HCT116 (cell line): ENCODE data around the gene FAM98B. TPM values are rescaled to one million over a fixed set of nuclear protein-coding genes. Genes with fewer than 3 reads are reported as not detected.

Source experiments
- ATAC-seq: fragments of 200-7000 bp; cut with Tn5 transposase; 2 replicates; pipeline ENCODE4 v1.9.1; 2020; ENCODE audit warnings: mild to moderate bottlenecking, moderate library complexity
- BruUV-seq: library from RNA; stranded (reverse); fragments of 400-500 nt; replicated peaks from 2 replicates; lab custom pipeline; 2021; lab: Mats Ljungman, UMichigan
- CTCF ChIA-PET: fragments of 300-600 bp; sonication (Branson Sonifier 250); formaldehyde crosslinking; loops from one replicate; lab custom pipeline; 2021; ENCODE audit warnings: antibody characterized with exemption; lab: Charles Lee
- POLR2A ChIA-PET: fragments of 300-600, 350-600 bp; sonication (Branson Sonifier 250); formaldehyde crosslinking; loops from one replicate; lab custom pipeline; 2021; ENCODE audit warnings: antibody characterized with exemption; lab: Charles Lee
- RAD21 ChIA-PET, 2 experiments: fragments of 300-600 bp; sonication (Branson Sonifier 250); formaldehyde crosslinking; loops; one replicate each; lab custom pipeline; 2023; ENCODE audit warnings: low total read pairs in 2 of 2; ENCODE audit not compliant: uncharacterized antibody in 2 of 2, unreplicated experiment in 2 of 2, low non-redundant PET in 1 of 2; lab: Charles Lee
- DNase-seq: peaks from one replicate; pipeline ENCODE4 v3.0.0-alpha.2; 2010; ENCODE audit warnings: low read depth, low spot score
- H2AFZ ChIP-seq: fragments of 200-600 bp; shearing (Covaris generic), sonication (generic); 2 replicates; pipeline ENCODE4 v1.6.1; 2017; ENCODE audit warnings: low read depth, mixed run types, mixed read lengths, antibody characterized with exemption, low read length; ENCODE audit not compliant: poor library complexity, severe bottlenecking
- H3K27ac ChIP-seq: 2 replicates; pipeline ENCODE4 v1.5.1; 2012; ENCODE audit warnings: low read depth, low read length
- H3K27me3 ChIP-seq: fragments of 200-600 bp; sonication (generic); 2 replicates; pipeline ENCODE4 v1.6.1; 2016; ENCODE audit warnings: mixed run types, low read length, mixed read lengths; ENCODE audit not compliant: insufficient read depth
- H3K36me3 ChIP-seq, 2 experiments: fragments of 200-500 bp in 1 of 2; fragments of 200-600 bp in 1 of 2; sonication (Bioruptor generic) in 1 of 2; sonication (generic) in 1 of 2; 2 replicates each; pipeline versions ENCODE4 v1.5.1 to v1.6.1; 2014 to 2016; ENCODE audit warnings: low read length in 2 of 2, inconsistent platforms in 1 of 2, mixed read lengths in 1 of 2, mixed run types in 1 of 2; ENCODE audit not compliant: insufficient read depth in 2 of 2, control insufficient read depth in 1 of 2
- H3K4me1 ChIP-seq, 2 experiments: fragments of 200-600 bp in 1 of 2; sonication (generic) in 1 of 2; 2 replicates each; pipeline versions ENCODE4 v1.5.1 to v1.6.1; 2012 to 2017; ENCODE audit warnings: low read length in 2 of 2, inconsistent platforms in 1 of 2, mild to moderate bottlenecking in 1 of 2, mixed read lengths in 1 of 2, mixed run types in 1 of 2, moderate library complexity in 1 of 2; ENCODE audit not compliant: insufficient read depth in 2 of 2, control insufficient read depth in 1 of 2
- H3K4me2 ChIP-seq: fragments of 200-600 bp; sonication (generic); 2 replicates; pipeline ENCODE4 v1.6.1; 2017; ENCODE audit warnings: mixed run types, low read length, mixed read lengths
- H3K4me3 ChIP-seq, 2 experiments: fragments of 200-600 bp in 1 of 2; sonication (generic) in 1 of 2; replicated peaks in 1 of 2; 2 replicates each; pipeline ENCODE4 v1.5.1; 2011 to 2016; ENCODE audit warnings: low read length in 2 of 2, control low read depth in 1 of 2, low read depth in 1 of 2, mild to moderate bottlenecking in 1 of 2, mixed read lengths in 1 of 2, mixed run types in 1 of 2
- H3K79me2 ChIP-seq: fragments of 200-600 bp; sonication (generic); 2 replicates; pipeline ENCODE4 v1.6.1; 2017; ENCODE audit warnings: mild to moderate bottlenecking, mixed run types, low read length, moderate library complexity, mixed read lengths; ENCODE audit not compliant: insufficient read depth
- H3K9ac ChIP-seq: fragments of 200-600 bp; sonication (generic); 2 replicates; pipeline ENCODE4 v1.6.1; 2016; ENCODE audit warnings: low read length, mixed read lengths
- H3K9me2 ChIP-seq: fragments of 200-600 bp; sonication (generic), shearing (Covaris generic); 2 replicates; pipeline ENCODE4 v1.6.1; 2017; ENCODE audit warnings: mixed run types, mild to moderate bottlenecking, moderate library complexity; ENCODE audit not compliant: insufficient read depth
- H3K9me3 ChIP-seq, 2 experiments: fragments of 200-500 bp in 1 of 2; fragments of 200-600 bp in 1 of 2; sonication (Bioruptor generic) in 1 of 2; sonication (generic) in 1 of 2; 2 replicates each; pipeline ENCODE4 v1.6.1; 2014 to 2017; ENCODE audit warnings: low read length in 2 of 2, mixed read lengths in 2 of 2, inconsistent platforms in 1 of 2, low read depth in 1 of 2, mild to moderate bottlenecking in 1 of 2, mixed run types in 1 of 2, moderate library complexity in 1 of 2; ENCODE audit not compliant: control insufficient read depth in 1 of 2, insufficient read depth in 1 of 2
- H4K20me1 ChIP-seq: fragments of 200-600 bp; sonication (generic), shearing (Covaris generic); 2 replicates; pipeline ENCODE4 v1.6.1; 2017; ENCODE audit warnings: mixed run types, mild to moderate bottlenecking, moderate library complexity; ENCODE audit not compliant: insufficient read depth
- CBX3 ChIP-seq: IDR thresholded peaks from 2 replicates; pipeline ENCODE4 v1.6.1; 2012; ENCODE audit warnings: low read depth
- CEBPB ChIP-seq: IDR thresholded peaks from 2 replicates; pipeline ENCODE4 v1.6.1; 2012; ENCODE audit warnings: low read depth
- EZH2 ChIP-seq: fragments of 200-600 bp; sonication (generic); IDR thresholded peaks from 2 replicates; pipeline ENCODE4 v1.6.1; 2017; ENCODE audit warnings: antibody characterized with exemption, mixed run types
- EZH2phosphoT487 ChIP-seq: fragments of 200-600 bp; IDR thresholded peaks from 2 replicates; pipeline ENCODE4 v1.6.1; 2018; ENCODE audit warnings: antibody characterized with exemption, borderline replicate concordance
- FOSL1 ChIP-seq: IDR thresholded peaks from 2 replicates; pipeline ENCODE4 v1.6.1; 2012; ENCODE audit warnings: low read depth
- JUND ChIP-seq: IDR thresholded peaks from 2 replicates; pipeline ENCODE4 v1.6.1; 2012
- POLR2A ChIP-seq: IDR thresholded peaks from 2 replicates; pipeline ENCODE4 v1.7.0; 2011; ENCODE audit warnings: borderline replicate concordance; ENCODE audit not compliant: insufficient read depth, insufficient read length; ENCODE audit errors: extremely low read depth
- POLR2AphosphoS5 ChIP-seq: IDR thresholded peaks from 2 replicates; pipeline ENCODE4 v1.6.1; 2011; ENCODE audit warnings: mild to moderate bottlenecking, low read depth, low read length, moderate library complexity
- RAD21 ChIP-seq: IDR thresholded peaks from 2 replicates; pipeline ENCODE4 v1.6.1; 2012; ENCODE audit warnings: low read depth, mild to moderate bottlenecking
- SIN3A ChIP-seq: IDR thresholded peaks from 2 replicates; pipeline ENCODE4 v1.6.1; 2012; ENCODE audit warnings: low read depth
- SRF ChIP-seq: IDR thresholded peaks from 2 replicates; pipeline ENCODE4 v1.6.1; 2012; ENCODE audit warnings: low read depth
- intact Hi-C: fragments of 100-400 bp; cut with micrococcal nuclease; formaldehyde crosslinking; loops from 2 replicates; pipeline ENCODE4 v1.10.0; 2022
- total RNA-seq: library from RNA; stranded (reverse); gene quantifications from one replicate; pipeline ENCODE4 v1.2.1, GENCODE V29; 2021; ENCODE audit not compliant: unreplicated experiment
- TF ChIP-seq, protein P1 (sequence below): IDR thresholded peaks from 2 replicates; pipeline ENCODE4 v1.6.1; 2012
- TF ChIP-seq, protein P2 (sequence below): IDR thresholded peaks from 2 replicates; pipeline ENCODE4 v1.6.1; 2012
- TF ChIP-seq, protein P3 (sequence below), 3 experiments: fragments of 200-600 bp in 1 of 3; sonication (generic) in 1 of 3; IDR thresholded peaks in 2 of 3; conservative IDR thresholded peaks in 1 of 3; 2 replicates each; pipeline ENCODE4 v1.5.1; 2012 to 2017; ENCODE audit warnings: low read depth in 2 of 3, low read length in 2 of 3, antibody characterized with exemption in 1 of 3, borderline replicate concordance in 1 of 3, control low read depth in 1 of 3, mild to moderate bottlenecking in 1 of 3, mixed read lengths in 1 of 3, mixed run types in 1 of 3, moderate library complexity in 1 of 3; ENCODE audit not compliant: insufficient read depth in 1 of 3
- TF ChIP-seq, protein P4 (sequence below): IDR thresholded peaks from 2 replicates; pipeline ENCODE4 v1.6.1; 2012; ENCODE audit warnings: low read depth
- TF ChIP-seq, protein P5 (sequence below): IDR thresholded peaks from 2 replicates; pipeline ENCODE4 v1.6.1; 2011; ENCODE audit warnings: mild to moderate bottlenecking, low read length, moderate library complexity; ENCODE audit not compliant: insufficient replicate concordance; ENCODE audit errors: extremely low read depth

The FAM98B gene
- total RNA-seq, 1 experiment from 2014 or later: 44.3 TPM

DNA sequence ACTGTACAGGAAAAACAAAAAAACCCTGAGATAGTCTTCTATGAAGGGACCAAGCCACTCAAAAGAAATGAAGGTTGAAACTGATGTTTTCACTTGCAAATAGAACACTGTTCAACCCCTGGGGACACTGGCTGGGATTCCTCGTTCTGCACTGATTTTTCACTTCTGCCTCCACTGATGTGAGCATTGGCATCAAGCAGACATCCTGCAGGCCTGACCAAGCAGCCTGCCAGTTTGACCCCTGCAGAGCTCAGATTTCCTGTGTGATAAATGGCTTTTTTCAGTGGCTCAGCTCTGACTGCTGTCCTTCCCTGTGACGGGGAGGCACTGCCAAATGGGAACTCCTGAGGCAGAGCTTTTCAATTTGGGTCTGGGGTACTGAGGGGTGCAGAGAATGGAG, 60.7 kb downstream of the FAM98B start:
- H3K27me3 ChIP-seq: no peaks in the 10 kb centered on the region
- H4K20me1 ChIP-seq: no peaks in the 10 kb centered on the region
- DNase-seq (no peak), ATAC-seq (no peak)
- no TSS peak for BruUV-seq
- H3K9me2 ChIP-seq: no peaks in the 10 kb centered on the region
- RAD21 ChIA-PET: no interaction called here
- H3K36me3 ChIP-seq: no peaks in the 10 kb centered on the region
- intact Hi-C loops: no loop called here
- H3K9ac ChIP-seq: no peak overlapping the region
- TF ChIP-seq POLR2AphosphoS5 (no peak), EZH2phosphoT487 (no peak), CBX3 (no peak), SRF (no peak), RAD21 (no peak), POLR2A (no peak), SIN3A (no peak), EZH2 (no peak), FOSL1 (no peak), JUND (no peak), CEBPB (no peak)
- TF ChIP-seq, protein P1, sequence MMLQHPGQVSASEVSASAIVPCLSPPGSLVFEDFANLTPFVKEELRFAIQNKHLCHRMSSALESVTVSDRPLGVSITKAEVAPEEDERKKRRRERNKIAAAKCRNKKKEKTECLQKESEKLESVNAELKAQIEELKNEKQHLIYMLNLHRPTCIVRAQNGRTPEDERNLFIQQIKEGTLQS: no peak
- TF ChIP-seq, protein P2, sequence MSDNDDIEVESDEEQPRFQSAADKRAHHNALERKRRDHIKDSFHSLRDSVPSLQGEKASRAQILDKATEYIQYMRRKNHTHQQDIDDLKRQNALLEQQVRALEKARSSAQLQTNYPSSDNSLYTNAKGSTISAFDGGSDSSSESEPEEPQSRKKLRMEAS: no peak
- TF ChIP-seq, protein P3, sequence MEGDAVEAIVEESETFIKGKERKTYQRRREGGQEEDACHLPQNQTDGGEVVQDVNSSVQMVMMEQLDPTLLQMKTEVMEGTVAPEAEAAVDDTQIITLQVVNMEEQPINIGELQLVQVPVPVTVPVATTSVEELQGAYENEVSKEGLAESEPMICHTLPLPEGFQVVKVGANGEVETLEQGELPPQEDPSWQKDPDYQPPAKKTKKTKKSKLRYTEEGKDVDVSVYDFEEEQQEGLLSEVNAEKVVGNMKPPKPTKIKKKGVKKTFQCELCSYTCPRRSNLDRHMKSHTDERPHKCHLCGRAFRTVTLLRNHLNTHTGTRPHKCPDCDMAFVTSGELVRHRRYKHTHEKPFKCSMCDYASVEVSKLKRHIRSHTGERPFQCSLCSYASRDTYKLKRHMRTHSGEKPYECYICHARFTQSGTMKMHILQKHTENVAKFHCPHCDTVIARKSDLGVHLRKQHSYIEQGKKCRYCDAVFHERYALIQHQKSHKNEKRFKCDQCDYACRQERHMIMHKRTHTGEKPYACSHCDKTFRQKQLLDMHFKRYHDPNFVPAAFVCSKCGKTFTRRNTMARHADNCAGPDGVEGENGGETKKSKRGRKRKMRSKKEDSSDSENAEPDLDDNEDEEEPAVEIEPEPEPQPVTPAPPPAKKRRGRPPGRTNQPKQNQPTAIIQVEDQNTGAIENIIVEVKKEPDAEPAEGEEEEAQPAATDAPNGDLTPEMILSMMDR (IDR thresholded peaks at IDR 0.05 in 2 of 3, conservative IDR thresholded peaks at IDR 0.05 in 1 of 3; ENCODE audit: borderline replicate concordance in 1 of 3, insufficient read depth in 1 of 3, low read depth in 2 of 3, low read length in 2 of 3): no peak
- TF ChIP-seq, protein P4, sequence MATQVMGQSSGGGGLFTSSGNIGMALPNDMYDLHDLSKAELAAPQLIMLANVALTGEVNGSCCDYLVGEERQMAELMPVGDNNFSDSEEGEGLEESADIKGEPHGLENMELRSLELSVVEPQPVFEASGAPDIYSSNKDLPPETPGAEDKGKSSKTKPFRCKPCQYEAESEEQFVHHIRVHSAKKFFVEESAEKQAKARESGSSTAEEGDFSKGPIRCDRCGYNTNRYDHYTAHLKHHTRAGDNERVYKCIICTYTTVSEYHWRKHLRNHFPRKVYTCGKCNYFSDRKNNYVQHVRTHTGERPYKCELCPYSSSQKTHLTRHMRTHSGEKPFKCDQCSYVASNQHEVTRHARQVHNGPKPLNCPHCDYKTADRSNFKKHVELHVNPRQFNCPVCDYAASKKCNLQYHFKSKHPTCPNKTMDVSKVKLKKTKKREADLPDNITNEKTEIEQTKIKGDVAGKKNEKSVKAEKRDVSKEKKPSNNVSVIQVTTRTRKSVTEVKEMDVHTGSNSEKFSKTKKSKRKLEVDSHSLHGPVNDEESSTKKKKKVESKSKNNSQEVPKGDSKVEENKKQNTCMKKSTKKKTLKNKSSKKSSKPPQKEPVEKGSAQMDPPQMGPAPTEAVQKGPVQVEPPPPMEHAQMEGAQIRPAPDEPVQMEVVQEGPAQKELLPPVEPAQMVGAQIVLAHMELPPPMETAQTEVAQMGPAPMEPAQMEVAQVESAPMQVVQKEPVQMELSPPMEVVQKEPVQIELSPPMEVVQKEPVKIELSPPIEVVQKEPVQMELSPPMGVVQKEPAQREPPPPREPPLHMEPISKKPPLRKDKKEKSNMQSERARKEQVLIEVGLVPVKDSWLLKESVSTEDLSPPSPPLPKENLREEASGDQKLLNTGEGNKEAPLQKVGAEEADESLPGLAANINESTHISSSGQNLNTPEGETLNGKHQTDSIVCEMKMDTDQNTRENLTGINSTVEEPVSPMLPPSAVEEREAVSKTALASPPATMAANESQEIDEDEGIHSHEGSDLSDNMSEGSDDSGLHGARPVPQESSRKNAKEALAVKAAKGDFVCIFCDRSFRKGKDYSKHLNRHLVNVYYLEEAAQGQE: no peak
- TF ChIP-seq, protein P5, sequence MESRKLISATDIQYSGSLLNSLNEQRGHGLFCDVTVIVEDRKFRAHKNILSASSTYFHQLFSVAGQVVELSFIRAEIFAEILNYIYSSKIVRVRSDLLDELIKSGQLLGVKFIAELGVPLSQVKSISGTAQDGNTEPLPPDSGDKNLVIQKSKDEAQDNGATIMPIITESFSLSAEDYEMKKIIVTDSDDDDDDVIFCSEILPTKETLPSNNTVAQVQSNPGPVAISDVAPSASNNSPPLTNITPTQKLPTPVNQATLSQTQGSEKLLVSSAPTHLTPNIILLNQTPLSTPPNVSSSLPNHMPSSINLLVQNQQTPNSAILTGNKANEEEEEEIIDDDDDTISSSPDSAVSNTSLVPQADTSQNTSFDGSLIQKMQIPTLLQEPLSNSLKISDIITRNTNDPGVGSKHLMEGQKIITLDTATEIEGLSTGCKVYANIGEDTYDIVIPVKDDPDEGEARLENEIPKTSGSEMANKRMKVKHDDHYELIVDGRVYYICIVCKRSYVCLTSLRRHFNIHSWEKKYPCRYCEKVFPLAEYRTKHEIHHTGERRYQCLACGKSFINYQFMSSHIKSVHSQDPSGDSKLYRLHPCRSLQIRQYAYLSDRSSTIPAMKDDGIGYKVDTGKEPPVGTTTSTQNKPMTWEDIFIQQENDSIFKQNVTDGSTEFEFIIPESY: no peak
- no peak overlapping the region for H3K4me3 ChIP-seq
- no peak overlapping the region for H3K27ac ChIP-seq
- no peaks in the 10 kb centered on the region for H3K4me1 ChIP-seq
- H3K9me3 ChIP-seq: no peaks in the 10 kb centered on the region
- CTCF ChIA-PET: no interaction called here
- no peak overlapping the region for H2AFZ ChIP-seq
- POLR2A ChIA-PET: no interaction called here
- no peaks in the 10 kb centered on the region for H3K79me2 ChIP-seq
- no peak overlapping the region for H3K4me2 ChIP-seq
